ENCODE measurements around the gene OLFM1.

GRCh38 chr9:135040892-135041291, 46.6 kb upstream of the OLFM1 start:
- TF ChIP-seq CTCF (conservative IDR thresholded peaks at IDR 0.05) (no peak), EZH2 (IDR thresholded peaks at IDR 0.05; ENCODE audit: low read depth) (no peak)

Data from PC-9 (cell line).